Fibroblast of lung (primary cell): ENCODE data around the gene E2F2. TPM values are rescaled to one million over a fixed set of nuclear protein-coding genes. Genes with fewer than 3 reads are reported as not detected.
A peak's percentile ranks its signal among the peaks of the same experiment; 100 is the strongest.

ENCODE experiments used
- DNase-seq, 2 donors: peaks; one replicate each; pipeline versions ENCODE4 v3.0.0 to v3.0.0-alpha.2; 2010; ENCODE audit warnings: low read depth in 2 of 2
- H2AFZ ChIP-seq: 2 replicates; pipeline ENCODE4 v1.5.1; 2012; ENCODE audit warnings: low read length, control low read depth, inconsistent platforms
- H3K27ac ChIP-seq: 2 replicates; pipeline ENCODE4 v1.5.1; 2011; ENCODE audit warnings: low read length, control low read depth; ENCODE audit not compliant: insufficient read depth
- H3K27me3 ChIP-seq: 2 replicates; pipeline ENCODE4 v1.5.1; 2011; ENCODE audit warnings: mild to moderate bottlenecking, low read length; ENCODE audit not compliant: control insufficient read depth, insufficient read depth
- H3K36me3 ChIP-seq: 2 replicates; pipeline ENCODE4 v1.5.1; 2011; ENCODE audit warnings: low read length; ENCODE audit not compliant: control insufficient read depth, insufficient read depth
- H3K4me1 ChIP-seq: 2 replicates; pipeline ENCODE4 v1.5.1; 2011; ENCODE audit warnings: low read length; ENCODE audit not compliant: control insufficient read depth, insufficient read depth; ENCODE audit errors: extremely low read depth
- H3K4me2 ChIP-seq: 2 replicates; pipeline ENCODE4 v1.5.1; 2011; ENCODE audit warnings: low read length, control low read depth; ENCODE audit not compliant: insufficient read depth; ENCODE audit errors: extremely low read depth
- H3K4me3 ChIP-seq, 4 experiments: fragments of 200-600 bp in 1 of 4; sonication (generic) in 1 of 4; replicated peaks in 1 of 4; 2 replicates each; pipeline ENCODE4 v1.5.1; 2011 to 2016; ENCODE audit warnings: low read length in 4 of 4, low read depth in 3 of 4, mild to moderate bottlenecking in 3 of 4, control low read depth in 2 of 4, inconsistent platforms in 1 of 4, mixed read lengths in 1 of 4; ENCODE audit not compliant: insufficient read depth in 1 of 4; ENCODE audit errors: control extremely low read depth in 1 of 4
- H3K79me2 ChIP-seq: 2 replicates; pipeline ENCODE4 v1.5.1; 2012; ENCODE audit warnings: mild to moderate bottlenecking, low read length, inconsistent platforms; ENCODE audit not compliant: control insufficient read depth, insufficient read depth
- H3K9ac ChIP-seq: 2 replicates; pipeline ENCODE4 v1.5.1; 2011; ENCODE audit warnings: mild to moderate bottlenecking, low read length, control low read depth; ENCODE audit not compliant: insufficient read depth
- H3K9me3 ChIP-seq: 2 replicates; pipeline ENCODE4 v1.5.1; 2012; ENCODE audit warnings: low read depth, low read length; ENCODE audit not compliant: control insufficient read depth, insufficient read depth
- H4K20me1 ChIP-seq: 2 replicates; pipeline ENCODE4 v1.5.1; 2011; ENCODE audit warnings: low read length; ENCODE audit not compliant: control insufficient read depth, insufficient read depth; ENCODE audit errors: extremely low read depth
- EZH2 ChIP-seq: IDR thresholded peaks from 2 replicates; pipeline ENCODE4 v1.5.1; 2012; ENCODE audit warnings: low read length, control low read depth, mild to moderate bottlenecking; ENCODE audit errors: missing control alignments
- polyA plus RNA-seq, 2 donors: library from polyadenylated mRNA; depleted of rRNA in 1 of 2; stranded (reverse) in 1 of 2; unstranded in 1 of 2; fragments of >200 nt; gene quantifications; 2 replicates each; pipeline ENCODE4 v1.2.1, GENCODE V29; 2011 to 2012; ENCODE audit warnings: missing spikeins in 1 of 2
- total RNA-seq: library from RNA; depleted of rRNA; stranded (reverse); fragments of >200 nt; gene quantifications from 2 replicates; pipeline ENCODE4 v1.2.1, GENCODE V29; 2014
- TF ChIP-seq, protein P1 (sequence below), 2 donors: IDR thresholded peaks in 1 of 2; conservative IDR thresholded peaks in 1 of 2; 1 replicate in 1 of 2; 2 replicates in 1 of 2; pipeline ENCODE4 v1.5.1; 2011 to 2012; ENCODE audit warnings: low read length in 2 of 2, control low read depth in 1 of 2, inconsistent platforms in 1 of 2, low read depth in 1 of 2, mild to moderate bottlenecking in 1 of 2

The E2F2 gene
- total and polyA plus RNA-seq, 2 donors (not counting 1 experiment from before 2014, with no cell fraction given): 0.17 to 0.26 TPM

DNA sequence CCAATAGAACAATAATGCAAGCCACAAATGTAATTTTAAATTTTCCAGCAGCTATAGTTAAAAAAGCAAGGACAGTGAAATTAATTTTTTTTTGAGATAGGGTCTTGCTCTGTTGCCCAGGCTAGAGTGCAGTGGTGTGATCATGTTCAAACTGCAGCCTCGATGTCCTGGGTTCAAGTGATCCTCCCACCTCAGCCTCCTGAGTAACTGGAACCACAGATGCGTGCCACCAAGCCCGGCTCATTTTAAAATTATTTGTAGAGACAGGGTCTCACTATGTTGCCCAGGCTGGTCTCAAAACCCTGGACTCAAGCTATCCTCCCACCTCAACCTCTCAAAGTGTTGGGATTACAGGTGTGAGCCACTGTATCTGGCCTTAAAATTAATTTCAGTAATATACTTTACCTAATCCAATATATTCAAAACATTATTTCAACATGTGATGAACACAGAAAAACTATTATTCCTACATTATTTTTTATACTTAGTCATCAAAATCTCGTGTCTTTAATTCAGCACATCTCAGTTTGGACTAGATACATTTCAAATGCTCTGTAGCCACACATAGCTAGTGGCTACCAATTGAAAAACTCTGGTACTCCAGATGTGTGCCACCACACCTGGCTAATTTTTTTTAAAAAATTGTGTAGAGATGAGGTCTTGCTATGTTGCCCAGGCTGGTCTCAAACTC lies 39.1 kb upstream of the E2F2 start:
- H3K9ac ChIP-seq: no peak overlapping the region
- H3K36me3 ChIP-seq: no peaks in the 10 kb centered on the region
- H2AFZ ChIP-seq: no peak overlapping the region

DNA sequence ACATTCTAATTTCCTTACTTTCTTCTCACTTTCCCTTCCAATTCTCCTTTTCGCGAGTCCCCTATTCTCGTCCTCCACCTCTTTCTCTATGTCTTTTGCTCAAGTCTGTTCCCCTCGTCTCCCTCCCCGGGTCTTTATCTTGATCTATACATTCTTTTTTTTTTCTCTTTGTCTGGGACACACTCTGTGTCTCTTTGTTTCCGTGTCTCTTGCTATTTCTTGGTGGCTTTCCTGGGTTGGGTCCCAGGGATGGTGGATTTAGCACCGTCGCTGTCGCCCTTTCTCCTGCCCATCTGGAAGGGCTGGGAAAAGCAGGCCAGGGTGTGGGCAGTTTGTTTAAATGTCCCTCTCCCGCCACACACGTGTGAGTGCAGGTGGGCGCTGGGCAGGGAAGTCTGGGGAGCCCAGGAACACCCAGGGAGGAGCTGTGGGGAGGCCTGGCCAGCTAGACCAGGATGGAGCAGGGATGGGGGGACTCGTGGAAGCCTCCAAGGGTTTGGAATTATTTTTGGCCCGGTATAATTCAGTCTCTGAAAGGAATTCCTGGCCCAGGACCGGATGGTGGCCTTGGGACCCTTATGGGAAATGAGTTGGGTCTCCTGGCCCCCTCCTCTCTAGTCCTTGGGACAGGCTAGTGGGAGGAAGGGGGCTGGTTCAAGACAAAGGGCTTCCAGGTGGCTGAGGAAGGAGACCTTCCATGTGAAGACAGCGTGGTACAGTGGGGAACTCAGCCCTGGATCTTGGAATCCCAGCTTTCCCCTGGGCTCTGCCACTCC lies 37.8 kb upstream of the E2F2 start:
- DNase-seq: no peak
- H3K4me2 ChIP-seq: peak overlapping the region; percentile 80

More for the DNA sequence above, 39.1 kb upstream of the E2F2 start:
- Histone ChIP-seq H4K20me1 (no peaks in the 10 kb centered on the region), H3K79me2 (no peaks in the 10 kb centered on the region), H3K27me3 (no peaks in the 10 kb centered on the region), H3K4me3 (no peak overlapping the region), H3K9me3 (no peaks in the 10 kb centered on the region), H3K27ac (no peak overlapping the region), H3K4me2 (no peak overlapping the region), H3K4me1 (no peaks in the 10 kb centered on the region)
- no peak for DNase-seq
- TF ChIP-seq, protein P1, sequence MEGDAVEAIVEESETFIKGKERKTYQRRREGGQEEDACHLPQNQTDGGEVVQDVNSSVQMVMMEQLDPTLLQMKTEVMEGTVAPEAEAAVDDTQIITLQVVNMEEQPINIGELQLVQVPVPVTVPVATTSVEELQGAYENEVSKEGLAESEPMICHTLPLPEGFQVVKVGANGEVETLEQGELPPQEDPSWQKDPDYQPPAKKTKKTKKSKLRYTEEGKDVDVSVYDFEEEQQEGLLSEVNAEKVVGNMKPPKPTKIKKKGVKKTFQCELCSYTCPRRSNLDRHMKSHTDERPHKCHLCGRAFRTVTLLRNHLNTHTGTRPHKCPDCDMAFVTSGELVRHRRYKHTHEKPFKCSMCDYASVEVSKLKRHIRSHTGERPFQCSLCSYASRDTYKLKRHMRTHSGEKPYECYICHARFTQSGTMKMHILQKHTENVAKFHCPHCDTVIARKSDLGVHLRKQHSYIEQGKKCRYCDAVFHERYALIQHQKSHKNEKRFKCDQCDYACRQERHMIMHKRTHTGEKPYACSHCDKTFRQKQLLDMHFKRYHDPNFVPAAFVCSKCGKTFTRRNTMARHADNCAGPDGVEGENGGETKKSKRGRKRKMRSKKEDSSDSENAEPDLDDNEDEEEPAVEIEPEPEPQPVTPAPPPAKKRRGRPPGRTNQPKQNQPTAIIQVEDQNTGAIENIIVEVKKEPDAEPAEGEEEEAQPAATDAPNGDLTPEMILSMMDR (conservative IDR thresholded peaks at IDR 0.05 in 1 of 2, IDR thresholded peaks at IDR 0.05 in 1 of 2; ENCODE audit: low read depth in 1 of 2, low read length in 2 of 2): no peak
- no peak for TF ChIP-seq EZH2

More for the DNA sequence above, 37.8 kb upstream of the E2F2 start:
- peak overlapping the region; percentile 61 for H3K27ac ChIP-seq
- no peaks in the 10 kb centered on the region for H4K20me1 ChIP-seq
- peak overlapping the region; percentile 38 to 63 (median 48) for H3K4me3 ChIP-seq
- H3K4me1 ChIP-seq: peaks cover 2% of the 10 kb centered on the region
- H3K9me3 ChIP-seq: no peaks in the 10 kb centered on the region
- H2AFZ ChIP-seq: peak overlapping the region; percentile 73
- peak overlapping the region; percentile 77 for H3K9ac ChIP-seq
- H3K79me2 ChIP-seq: no peaks in the 10 kb centered on the region
- TF ChIP-seq, protein P1 (conservative IDR thresholded peaks at IDR 0.05 in 1 of 2, IDR thresholded peaks at IDR 0.05 in 1 of 2; ENCODE audit: low read depth in 1 of 2, low read length in 2 of 2): no peak
- TF ChIP-seq EZH2: no peak
- H3K27me3 ChIP-seq: no peaks in the 10 kb centered on the region
- H3K36me3 ChIP-seq: no peaks in the 10 kb centered on the region
